ENCODE data around the gene ASXL3. TPM values are rescaled to one million over a fixed set of nuclear protein-coding genes. Genes with fewer than 3 reads are reported as not detected.

ASXL3 gene
- polyA plus RNA-seq, 2 donors = 0.02 to 0.06 TPM

DNA sequence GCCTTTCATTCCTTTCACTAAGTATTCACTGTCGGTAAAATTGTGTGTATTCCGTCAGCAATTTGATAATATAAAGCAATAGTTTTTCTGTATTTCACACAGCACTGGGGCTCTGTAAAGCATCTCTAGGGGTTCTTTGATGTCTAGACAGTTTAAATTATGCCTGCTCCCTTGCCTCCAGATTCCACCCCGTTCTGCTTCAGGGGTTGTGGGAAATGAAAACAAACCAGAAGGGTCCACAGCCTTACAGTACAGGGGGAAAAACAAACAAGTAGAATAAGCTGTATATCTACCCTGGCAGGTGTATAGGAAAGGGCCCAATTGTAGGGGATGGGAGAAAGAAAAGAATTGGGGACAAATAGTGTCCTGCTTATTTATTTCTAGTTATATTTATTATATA, 63.1 kb downstream of the ASXL3 start:
- H3K4me1 ChIP-seq (ENCODE audit: control insufficient read depth in 2 of 2, insufficient read depth in 2 of 2, low read length in 1 of 2) = no peaks in the 10 kb centered on the region
- no peak overlapping the region for H3K27ac ChIP-seq (ENCODE audit: low read depth in 2 of 2, low read length in 1 of 2)
- no peaks in the 10 kb centered on the region for H3K9me3 ChIP-seq (ENCODE audit: control insufficient read depth in 2 of 2, insufficient read depth in 1 of 2, low read depth in 1 of 2, low read length in 1 of 2)
- no peaks in the 10 kb centered on the region for H3K27me3 ChIP-seq (ENCODE audit: control insufficient read depth in 1 of 2, insufficient read depth in 2 of 2, low read length in 2 of 2)
- 76 to 79% methylated on average over 3 of the region's 3 CpGs for WGBS, 2 donors
- no peak overlapping the region for H3K4me3 ChIP-seq (ENCODE audit: low read depth in 1 of 2, low read length in 2 of 2)
- no peaks in the 10 kb centered on the region for H3K36me3 ChIP-seq (ENCODE audit: control insufficient read depth in 2 of 2, insufficient read depth in 2 of 2, low read length in 1 of 2)

DNA sequence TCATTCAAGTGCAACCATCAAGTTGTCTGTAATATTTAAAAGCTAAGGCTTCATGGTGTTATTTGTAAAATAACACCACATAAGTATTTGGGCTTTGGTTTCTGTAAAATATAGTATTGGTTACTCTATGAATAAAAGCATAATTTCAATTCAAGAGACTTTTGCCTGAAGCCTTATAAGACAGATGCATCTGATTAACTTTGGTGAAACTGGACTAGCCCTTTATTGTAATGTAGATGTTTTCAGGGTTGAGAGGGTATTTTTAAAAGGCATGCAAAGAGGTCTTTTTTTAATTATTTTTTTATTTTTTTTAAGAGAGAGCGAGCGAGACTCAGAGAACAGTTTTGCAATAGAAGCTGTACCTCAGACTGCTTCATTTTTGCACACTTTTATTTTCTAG, 66.5 kb downstream of the ASXL3 start:
- Histone ChIP-seq H3K27ac (ENCODE audit: low read depth in 2 of 2, low read length in 1 of 2) (no peak overlapping the region), H3K27me3 (ENCODE audit: control insufficient read depth in 1 of 2, insufficient read depth in 2 of 2, low read length in 2 of 2) (no peaks in the 10 kb centered on the region), H3K36me3 (ENCODE audit: control insufficient read depth in 2 of 2, insufficient read depth in 2 of 2, low read length in 1 of 2) (no peaks in the 10 kb centered on the region), H3K4me3 (ENCODE audit: low read depth in 1 of 2, low read length in 2 of 2) (no peak overlapping the region), H3K9me3 (ENCODE audit: control insufficient read depth in 2 of 2, insufficient read depth in 1 of 2, low read depth in 1 of 2, low read length in 1 of 2) (no peaks in the 10 kb centered on the region), H3K4me1 (ENCODE audit: control insufficient read depth in 2 of 2, insufficient read depth in 2 of 2, low read length in 1 of 2) (no peaks in the 10 kb centered on the region)
- WGBS, 2 donors = 95 to 98% methylated on average over 2 of the region's 2 CpGs

DNA sequence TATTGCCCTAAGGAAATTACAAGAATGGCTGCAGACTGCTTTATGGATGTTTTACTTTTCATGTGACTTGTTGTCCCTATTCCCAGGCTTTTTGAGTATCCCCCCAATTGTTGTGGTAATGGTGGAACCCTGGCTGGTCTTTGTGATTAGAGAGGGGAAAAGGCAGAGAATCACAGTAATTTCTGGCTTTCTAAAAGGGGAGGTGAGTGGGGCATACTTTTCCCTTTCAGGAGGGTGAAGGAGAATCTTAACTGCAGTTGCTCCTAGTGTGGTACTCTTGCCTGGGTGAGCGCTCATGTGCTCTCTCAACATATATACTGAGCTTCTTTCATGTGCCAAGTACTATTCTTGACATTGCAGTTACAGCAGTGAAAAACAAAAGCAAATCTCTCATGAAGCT, 69.3 kb downstream of the ASXL3 start:
- no peaks in the 10 kb centered on the region for H3K36me3 ChIP-seq (ENCODE audit: control insufficient read depth in 2 of 2, insufficient read depth in 2 of 2, low read length in 1 of 2)
- no peaks in the 10 kb centered on the region for H3K9me3 ChIP-seq (ENCODE audit: control insufficient read depth in 2 of 2, insufficient read depth in 1 of 2, low read depth in 1 of 2, low read length in 1 of 2)
- no peak overlapping the region for H3K27ac ChIP-seq (ENCODE audit: low read depth in 2 of 2, low read length in 1 of 2)
- no peaks in the 10 kb centered on the region for H3K4me1 ChIP-seq (ENCODE audit: control insufficient read depth in 2 of 2, insufficient read depth in 2 of 2, low read length in 1 of 2)
- H3K27me3 ChIP-seq (ENCODE audit: control insufficient read depth in 1 of 2, insufficient read depth in 2 of 2, low read length in 2 of 2) = no peaks in the 10 kb centered on the region
- H3K4me3 ChIP-seq (ENCODE audit: low read depth in 1 of 2, low read length in 2 of 2) = no peak overlapping the region
- 96 to 100% methylated on average over 1 of the region's 1 CpG for WGBS, 2 donors

DNA sequence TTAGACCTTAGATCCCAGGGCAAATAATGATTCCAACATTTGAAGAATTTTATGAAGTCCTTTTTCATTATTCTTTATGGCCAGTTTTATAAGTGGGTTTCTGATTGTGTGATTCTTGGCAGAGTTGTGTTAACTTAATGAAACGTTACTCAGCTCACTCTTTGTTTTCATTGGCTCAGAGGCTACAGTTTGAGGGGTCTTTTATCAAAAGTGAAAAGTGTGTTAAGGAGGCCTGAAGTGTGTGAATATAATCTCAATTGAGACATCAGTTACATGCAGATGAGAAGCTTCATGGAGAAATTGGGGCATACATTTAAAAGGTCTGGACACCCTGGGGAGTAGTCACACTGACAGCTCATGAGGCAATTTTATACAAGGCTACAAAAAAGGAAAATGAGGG, 74.6 kb downstream of the ASXL3 start:
- H3K27me3 ChIP-seq (ENCODE audit: control insufficient read depth in 1 of 2, insufficient read depth in 2 of 2, low read length in 2 of 2) = no peaks in the 10 kb centered on the region
- no peak overlapping the region for H3K4me3 ChIP-seq (ENCODE audit: low read depth in 1 of 2, low read length in 2 of 2)
- H3K9me3 ChIP-seq (ENCODE audit: control insufficient read depth in 2 of 2, insufficient read depth in 1 of 2, low read depth in 1 of 2, low read length in 1 of 2) = no peaks in the 10 kb centered on the region
- no peaks in the 10 kb centered on the region for H3K36me3 ChIP-seq (ENCODE audit: control insufficient read depth in 2 of 2, insufficient read depth in 2 of 2, low read length in 1 of 2)
- WGBS, 2 donors = 42 to 45% methylated on average over 1 of the region's 1 CpG
- H3K27ac ChIP-seq (ENCODE audit: low read depth in 2 of 2, low read length in 1 of 2) = no peak overlapping the region
- no peaks in the 10 kb centered on the region for H3K4me1 ChIP-seq (ENCODE audit: control insufficient read depth in 2 of 2, insufficient read depth in 2 of 2, low read length in 1 of 2)

DNA sequence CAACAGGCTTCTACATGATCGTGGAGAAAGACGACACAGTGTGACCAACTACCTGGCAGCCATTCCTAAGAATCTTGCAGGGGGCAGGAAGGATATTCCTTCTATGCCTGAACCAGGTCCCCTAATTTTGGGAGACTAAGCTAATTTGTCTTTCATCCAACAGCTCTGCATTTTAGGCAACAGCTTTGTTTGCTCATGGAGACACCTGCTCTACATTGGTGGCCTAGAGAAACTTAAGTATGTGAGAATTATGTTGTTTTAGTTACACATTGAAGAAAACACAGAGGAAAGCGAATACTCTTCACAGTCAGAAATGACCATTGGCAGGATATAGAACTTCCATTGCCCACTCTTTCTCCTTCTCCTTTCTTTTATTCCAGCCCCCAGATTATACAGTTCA, 75.2 kb downstream of the ASXL3 start:
- H3K4me1 ChIP-seq (ENCODE audit: control insufficient read depth in 2 of 2, insufficient read depth in 2 of 2, low read length in 1 of 2) = no peaks in the 10 kb centered on the region
- H3K9me3 ChIP-seq (ENCODE audit: control insufficient read depth in 2 of 2, insufficient read depth in 1 of 2, low read depth in 1 of 2, low read length in 1 of 2) = no peaks in the 10 kb centered on the region
- no peaks in the 10 kb centered on the region for H3K36me3 ChIP-seq (ENCODE audit: control insufficient read depth in 2 of 2, insufficient read depth in 2 of 2, low read length in 1 of 2)
- H3K27ac ChIP-seq (ENCODE audit: low read depth in 2 of 2, low read length in 1 of 2) = no peak overlapping the region
- H3K4me3 ChIP-seq (ENCODE audit: low read depth in 1 of 2, low read length in 2 of 2) = no peak overlapping the region
- 71 to 74% methylated on average over 3 of the region's 3 CpGs for WGBS, 2 donors
- no peaks in the 10 kb centered on the region for H3K27me3 ChIP-seq (ENCODE audit: control insufficient read depth in 1 of 2, insufficient read depth in 2 of 2, low read length in 2 of 2)

DNA sequence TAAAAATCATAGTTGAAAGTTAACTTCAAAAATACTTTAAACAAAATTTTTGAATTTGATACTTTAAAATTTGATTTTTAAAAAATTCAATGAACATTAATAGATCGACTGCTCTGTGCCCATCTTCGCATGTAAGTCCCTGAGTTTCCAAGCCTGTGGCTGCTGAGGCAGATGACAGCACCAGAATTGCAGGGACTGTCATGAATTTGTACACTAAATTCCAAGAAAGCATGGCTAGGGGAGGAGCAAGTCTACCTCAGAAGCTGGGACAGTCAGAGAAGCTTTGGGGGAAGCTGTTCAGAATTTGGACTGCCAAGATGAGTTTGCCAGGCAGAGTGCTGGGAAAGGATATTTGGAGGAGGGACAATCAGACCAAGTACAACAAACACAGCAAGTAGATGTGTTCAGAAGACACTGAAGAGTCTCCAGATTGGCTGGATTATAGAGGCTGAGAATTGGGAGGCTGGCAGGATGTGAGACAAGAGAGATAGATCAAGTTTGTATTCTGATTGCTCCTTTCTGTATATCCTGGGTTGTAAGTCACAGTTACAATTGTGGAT, 79.0 kb downstream of the ASXL3 start:
- Histone ChIP-seq H3K27me3 (ENCODE audit: control insufficient read depth in 1 of 2, insufficient read depth in 2 of 2, low read length in 2 of 2) (no peaks in the 10 kb centered on the region), H3K27ac (ENCODE audit: low read depth in 2 of 2, low read length in 1 of 2) (no peak overlapping the region), H3K4me1 (ENCODE audit: control insufficient read depth in 2 of 2, insufficient read depth in 2 of 2, low read length in 1 of 2) (no peaks in the 10 kb centered on the region), H3K4me3 (ENCODE audit: low read depth in 1 of 2, low read length in 2 of 2) (no peak overlapping the region), H3K9me3 (ENCODE audit: control insufficient read depth in 2 of 2, insufficient read depth in 1 of 2, low read depth in 1 of 2, low read length in 1 of 2) (no peaks in the 10 kb centered on the region), H3K36me3 (ENCODE audit: control insufficient read depth in 2 of 2, insufficient read depth in 2 of 2, low read length in 1 of 2) (no peaks in the 10 kb centered on the region)
- 90 to 97% methylated on average over 2 of the region's 2 CpGs for WGBS, 2 donors

DNA sequence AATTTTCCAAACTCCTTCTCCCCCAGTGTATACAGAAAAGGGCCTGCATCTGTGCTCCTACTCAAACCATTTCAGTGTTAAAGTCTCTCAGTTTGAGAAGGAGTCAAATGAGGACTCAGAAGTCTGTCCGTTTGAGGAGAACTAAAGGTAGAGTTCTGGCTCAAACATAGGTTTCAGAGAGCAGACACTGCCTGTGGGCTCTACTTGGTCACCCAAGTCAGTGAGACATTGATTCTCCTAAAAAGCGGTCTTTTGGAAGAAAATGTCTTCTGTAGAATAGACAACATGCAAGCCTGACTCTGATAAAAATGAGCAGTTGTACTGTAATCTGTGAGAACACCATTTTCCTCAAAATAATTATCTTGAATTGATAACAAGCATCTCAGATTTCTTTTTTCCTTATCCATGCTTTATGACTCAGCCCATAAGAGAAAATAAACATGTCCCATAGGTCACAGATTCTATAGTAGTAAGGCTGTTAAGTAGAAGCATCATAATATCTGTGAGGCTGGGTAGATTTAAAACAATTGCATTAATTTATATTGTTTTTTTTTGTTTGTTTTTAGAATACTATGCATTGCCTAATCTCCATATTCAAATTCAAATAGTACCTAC, 82.8 kb downstream of the ASXL3 start:
- Histone ChIP-seq H3K4me1 (ENCODE audit: control insufficient read depth in 2 of 2, insufficient read depth in 2 of 2, low read length in 1 of 2) (no peaks in the 10 kb centered on the region), H3K27ac (ENCODE audit: low read depth in 2 of 2, low read length in 1 of 2) (no peak overlapping the region), H3K4me3 (ENCODE audit: low read depth in 1 of 2, low read length in 2 of 2) (no peak overlapping the region), H3K27me3 (ENCODE audit: control insufficient read depth in 1 of 2, insufficient read depth in 2 of 2, low read length in 2 of 2) (no peaks in the 10 kb centered on the region), H3K36me3 (ENCODE audit: control insufficient read depth in 2 of 2, insufficient read depth in 2 of 2, low read length in 1 of 2) (no peaks in the 10 kb centered on the region), H3K9me3 (ENCODE audit: control insufficient read depth in 2 of 2, insufficient read depth in 1 of 2, low read depth in 1 of 2, low read length in 1 of 2) (no peaks in the 10 kb centered on the region)
- WGBS, 2 donors = 81 to 83% methylated on average over 2 of the region's 2 CpGs

DNA sequence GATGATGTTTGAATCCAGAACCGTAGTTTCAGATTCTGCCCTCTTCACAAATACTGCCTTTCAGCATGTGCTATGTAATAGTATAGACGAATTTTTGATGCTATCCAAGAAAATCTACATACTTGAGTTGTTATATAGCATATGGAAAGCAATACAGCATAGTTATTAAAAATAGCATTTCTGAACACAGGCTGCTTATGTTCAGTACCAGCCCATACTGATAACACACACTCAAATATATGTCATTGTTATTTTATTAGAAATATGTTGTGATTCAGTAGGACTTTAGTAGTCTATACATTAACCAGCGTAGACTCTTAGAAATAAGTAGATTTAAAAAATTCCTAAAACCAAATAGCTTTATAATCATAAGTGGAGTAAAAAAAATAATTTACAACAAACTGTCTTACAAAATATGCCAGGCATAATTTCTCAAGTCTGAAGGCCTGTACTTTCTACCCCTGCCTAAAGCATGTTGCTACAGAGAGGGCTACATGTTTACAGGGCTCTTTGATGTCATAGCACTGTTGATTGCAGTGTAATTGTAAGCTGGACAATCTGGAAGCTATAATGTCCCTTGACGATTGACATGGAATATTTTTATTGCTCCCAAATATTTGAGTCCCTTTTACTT, 86.3 kb downstream of the ASXL3 start:
- no peaks in the 10 kb centered on the region for H3K9me3 ChIP-seq (ENCODE audit: control insufficient read depth in 2 of 2, insufficient read depth in 1 of 2, low read depth in 1 of 2, low read length in 1 of 2)
- H3K27ac ChIP-seq (ENCODE audit: low read depth in 2 of 2, low read length in 1 of 2) = no peak overlapping the region
- no peak overlapping the region for H3K4me3 ChIP-seq (ENCODE audit: low read depth in 1 of 2, low read length in 2 of 2)
- no peaks in the 10 kb centered on the region for H3K27me3 ChIP-seq (ENCODE audit: control insufficient read depth in 1 of 2, insufficient read depth in 2 of 2, low read length in 2 of 2)
- H3K4me1 ChIP-seq (ENCODE audit: control insufficient read depth in 2 of 2, insufficient read depth in 2 of 2, low read length in 1 of 2) = no peaks in the 10 kb centered on the region
- WGBS, 2 donors = 71 to 73% methylated on average over 4 of the region's 4 CpGs
- H3K36me3 ChIP-seq (ENCODE audit: control insufficient read depth in 2 of 2, insufficient read depth in 2 of 2, low read length in 1 of 2) = no peaks in the 10 kb centered on the region

DNA sequence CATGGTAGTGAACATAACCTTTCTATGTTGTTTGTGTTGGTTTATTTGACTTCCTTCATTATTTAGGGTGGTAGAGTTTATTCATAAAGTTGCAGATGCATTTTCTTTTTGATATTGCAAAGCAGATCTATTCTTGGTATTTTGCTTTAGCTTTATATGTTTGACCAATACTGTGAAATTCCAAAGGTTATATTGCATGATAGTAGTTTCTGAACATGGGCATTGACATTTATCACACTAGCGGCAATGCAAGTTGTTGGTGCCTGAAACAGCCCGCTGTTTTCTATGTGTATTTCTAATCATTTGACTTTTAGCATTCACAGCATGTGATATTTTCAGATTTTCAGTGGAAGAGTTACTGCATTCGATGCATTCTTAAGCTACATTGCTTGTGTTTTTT, 87.2 kb downstream of the ASXL3 start:
- WGBS, 2 donors = 90 to 91% methylated on average over 3 of the region's 3 CpGs
- no peaks in the 10 kb centered on the region for H3K27me3 ChIP-seq (ENCODE audit: control insufficient read depth in 1 of 2, insufficient read depth in 2 of 2, low read length in 2 of 2)

DNA sequence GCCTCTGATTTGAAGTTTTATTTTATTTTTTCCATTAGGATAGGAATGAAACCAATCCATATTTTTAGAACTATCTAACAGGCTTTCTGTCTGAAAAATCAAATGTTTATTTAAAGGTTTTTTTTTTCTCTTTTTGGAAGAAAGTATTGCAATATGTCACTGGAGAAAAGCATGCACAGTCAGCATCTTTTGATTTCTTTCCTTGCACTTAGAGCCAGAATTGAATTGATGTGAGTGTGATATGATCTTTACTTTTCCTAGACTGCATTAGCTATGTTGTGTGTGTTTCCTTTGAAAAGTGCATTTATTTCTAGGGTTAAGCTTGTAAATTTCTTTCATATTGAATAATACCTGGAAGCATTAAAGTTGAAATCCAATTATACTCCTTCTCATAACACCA, 87.6 kb downstream of the ASXL3 start:
- Histone ChIP-seq H3K4me1 (ENCODE audit: control insufficient read depth in 2 of 2, insufficient read depth in 2 of 2, low read length in 1 of 2) (no peaks in the 10 kb centered on the region), H3K4me3 (ENCODE audit: low read depth in 1 of 2, low read length in 2 of 2) (no peak overlapping the region), H3K27ac (ENCODE audit: low read depth in 2 of 2, low read length in 1 of 2) (no peak overlapping the region), H3K9me3 (ENCODE audit: control insufficient read depth in 2 of 2, insufficient read depth in 1 of 2, low read depth in 1 of 2, low read length in 1 of 2) (no peaks in the 10 kb centered on the region), H3K36me3 (ENCODE audit: control insufficient read depth in 2 of 2, insufficient read depth in 2 of 2, low read length in 1 of 2) (no peaks in the 10 kb centered on the region), H3K27me3 (ENCODE audit: control insufficient read depth in 1 of 2, insufficient read depth in 2 of 2, low read length in 2 of 2) (no peaks in the 10 kb centered on the region)

More for the DNA sequence above, 87.2 kb downstream of the ASXL3 start:
- H3K4me3 ChIP-seq (ENCODE audit: low read depth in 1 of 2, low read length in 2 of 2) = no peak overlapping the region
- H3K9me3 ChIP-seq (ENCODE audit: control insufficient read depth in 2 of 2, insufficient read depth in 1 of 2, low read depth in 1 of 2, low read length in 1 of 2) = no peaks in the 10 kb centered on the region
- no peak overlapping the region for H3K27ac ChIP-seq (ENCODE audit: low read depth in 2 of 2, low read length in 1 of 2)
- no peaks in the 10 kb centered on the region for H3K4me1 ChIP-seq (ENCODE audit: control insufficient read depth in 2 of 2, insufficient read depth in 2 of 2, low read length in 1 of 2)
- H3K36me3 ChIP-seq (ENCODE audit: control insufficient read depth in 2 of 2, insufficient read depth in 2 of 2, low read length in 1 of 2) = no peaks in the 10 kb centered on the region

Measured in esophagus (tissue), 2 donors.